SH-SY5Y (cell line): ENCODE data around the gene PKN2.

Experiments used
- GATA2 ChIP-seq: IDR thresholded peaks from 2 replicates; pipeline ENCODE4 v1.6.1; 2011; ENCODE audit warnings: mild to moderate bottlenecking, low read depth, low read length
- GATA3 ChIP-seq: IDR thresholded peaks from 2 replicates; pipeline ENCODE4 v1.6.1; 2011; ENCODE audit warnings: low read depth, mild to moderate bottlenecking, low read length, moderate library complexity

DNA sequence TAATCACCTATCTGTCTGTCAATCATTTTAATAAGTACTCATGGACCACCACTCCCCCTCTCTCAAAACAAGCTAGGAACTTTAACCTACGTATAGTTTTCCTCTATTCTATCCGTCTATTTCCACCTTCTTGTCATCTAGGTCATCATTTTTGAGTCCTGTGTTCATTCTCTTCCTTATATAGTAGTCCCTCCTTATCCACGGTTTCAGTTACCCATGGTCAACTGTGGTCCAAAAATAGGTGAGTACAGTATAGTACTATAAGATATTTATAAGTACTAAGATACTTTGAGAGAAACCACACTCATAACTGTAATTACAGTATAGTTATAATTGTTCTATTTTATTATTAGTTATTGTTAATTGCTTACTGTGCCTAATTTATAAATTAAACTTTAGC, 7.5 kb downstream of the PKN2 start:
- TF ChIP-seq GATA2 (no peak), GATA3 (no peak)
